Activated CD4-positive, alpha-beta T cell treated with anti-CD3 and anti-CD28 coated beads, Interleukin-2, amount 50 U/mL, for 16 hours (primary cell): ENCODE measurements around the gene FOXA1.
A peak's percentile ranks its signal among the peaks of the same experiment; 100 is the strongest.

ENCODE experiments used
- DNase-seq: peaks from one replicate; pipeline ENCODE4 v3.0.0-alpha.2; 2020

FOXA1 gene

GRCh38 chr14:37601865-37602264, 6.8 kb upstream of the FOXA1 start:
- no peak for DNase-seq

- DNase-seq, result no peak
Observed at GRCh38 chr14:37600880-37601741, 6.1 kb upstream of the FOXA1 start.

- no peak for DNase-seq
Observed at GRCh38 chr14:37599507-37600368, 4.7 kb upstream of the FOXA1 start.

GRCh38 chr14:37598747-37599506, 3.9 kb upstream of the FOXA1 start:
- DNase-seq, result no peak

- DNase-seq, result no peak
Observed at GRCh38 chr14:37597914-37598746, 3.1 kb upstream of the FOXA1 start.

- DNase-seq, result no peak
Observed at GRCh38 chr14:37597538-37597913, 2.5 kb upstream of the FOXA1 start.

- DNase-seq, result no peak
Observed at GRCh38 chr14:37596790-37597472, 1.9 kb upstream of the FOXA1 start.

GRCh38 chr14:37595809-37596621, 966 bp upstream of the FOXA1 start:
- peak; percentile 76 for DNase-seq

GRCh38 chr14:37594238-37594970, 645 bp downstream of the FOXA1 start:
- peak; percentile 65 for DNase-seq

- no peak for DNase-seq
Observed at GRCh38 chr14:37593511-37594237, 1.4 kb downstream of the FOXA1 start.

- DNase-seq, result no peak
Observed at GRCh38 chr14:37592482-37593408, 2.3 kb downstream of the FOXA1 start.

GRCh38 chr14:37591941-37592481, 3.0 kb downstream of the FOXA1 start:
- no peak for DNase-seq

- DNase-seq, result no peak
Observed at GRCh38 chr14:37591311-37591940, 3.6 kb downstream of the FOXA1 start.

GRCh38 chr14:37590428-37591139, 4.5 kb downstream of the FOXA1 start:
- DNase-seq, result no peak

GRCh38 chr14:37589715-37590427, 5.2 kb downstream of the FOXA1 start:
- no peak for DNase-seq
